Cardiac muscle cell (in vitro differentiated cells and primary cell): Measurements from ENCODE around the gene TTLL5. TPM values are rescaled to one million over a fixed set of nuclear protein-coding genes. Genes with fewer than 3 reads are reported as not detected.

Experiments used
- DNase-seq, 2 donors: peaks; one replicate each; pipeline versions ENCODE4 v3.0.0 to v3.0.0-alpha.2; 2010 to 2017; ENCODE audit warnings: low read depth in 1 of 2, low spot score in 1 of 2
- H3K27ac ChIP-seq: fragments of 200-600 bp; sonication (generic); 2 replicates; pipeline ENCODE4 v1.5.1; 2016
- H3K27me3 ChIP-seq: fragments of 200-600 bp; sonication (generic); 2 replicates; pipeline ENCODE4 v1.6.0; 2016; ENCODE audit warnings: control low read depth
- H3K36me3 ChIP-seq: fragments of 200-600 bp; sonication (generic); 2 replicates; pipeline ENCODE4 v1.5.1; 2016; ENCODE audit warnings: control low read depth
- H3K4me1 ChIP-seq: fragments of 200-600 bp; sonication (generic); 2 replicates; pipeline ENCODE4 v1.8.1; 2017; ENCODE audit warnings: low read depth, mild to moderate bottlenecking, mixed run types
- H3K4me3 ChIP-seq: fragments of 200-600 bp; sonication (generic); 2 replicates; pipeline ENCODE4 v1.5.1; 2016; ENCODE audit warnings: mild to moderate bottlenecking
- H3K9me3 ChIP-seq: fragments of 200-600 bp; sonication (generic); 2 replicates; pipeline ENCODE4 v1.5.1; 2017; ENCODE audit warnings: low read depth, mild to moderate bottlenecking, control low read depth
- CTCF ChIP-seq: IDR thresholded peaks from 2 replicates; pipeline ENCODE4 v1.5.1; 2012; ENCODE audit warnings: low read depth, mild to moderate bottlenecking, low read length
- polyA plus RNA-seq: library from polyadenylated mRNA; unstranded; fragments of >200 nt; fragmentation: Nextera tagmentation; extraction: Ambion mirVana; gene quantifications from 2 replicates; pipeline ENCODE4 v1.2.1, GENCODE V29; 2016
- total RNA-seq: library from RNA; depleted of rRNA; stranded (reverse); fragments of >200 nt; gene quantifications from 2 replicates; pipeline ENCODE4 v1.2.3, GENCODE V29; 2016

Gene TTLL5
- total and polyA plus RNA-seq, 2 experiments from 2014 or later, result 24.1 to 28.4 TPM

GRCh38 chr14:75619548-75619947 lies 41.5 kb upstream of the TTLL5 start:
- no peak for DNase-seq
- Histone ChIP-seq H3K9me3 (no peaks in the 10 kb centered on the region), H3K4me3 (no peak overlapping the region), H3K27ac (no peak overlapping the region), H3K27me3 (no peaks in the 10 kb centered on the region), H3K4me1 (no peaks in the 10 kb centered on the region), H3K36me3 (no peaks in the 10 kb centered on the region)
- no peak for TF ChIP-seq CTCF

GRCh38 chr14:75625034-75625433 lies 36.0 kb upstream of the TTLL5 start:
- TF ChIP-seq CTCF, result no peak
- Histone ChIP-seq H3K27me3 (no peaks in the 10 kb centered on the region), H3K27ac (no peak overlapping the region), H3K4me3 (no peak overlapping the region), H3K36me3 (no peaks in the 10 kb centered on the region), H3K4me1 (no peaks in the 10 kb centered on the region), H3K9me3 (no peaks in the 10 kb centered on the region)
- no peak for DNase-seq

DNA sequence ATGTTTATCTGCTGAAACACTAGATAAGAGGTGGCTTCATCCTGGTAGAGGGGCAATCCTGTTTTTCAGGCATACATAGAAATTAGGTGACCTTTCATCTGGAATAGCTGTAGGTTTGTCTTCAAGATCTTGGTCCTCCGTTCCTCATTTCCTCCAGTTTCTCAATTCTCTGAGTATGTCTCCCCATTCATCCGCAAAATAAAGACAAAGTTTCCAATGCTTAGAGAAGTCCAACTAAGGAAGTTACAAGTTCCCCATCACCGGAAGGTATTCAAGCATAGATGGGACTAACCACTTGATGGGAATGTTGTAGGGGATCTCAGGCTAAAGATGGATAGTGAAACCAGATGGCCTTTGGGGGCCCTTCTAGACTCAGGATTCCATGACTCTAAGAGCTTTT lies 34.6 kb upstream of the TTLL5 start:
- Histone ChIP-seq H3K36me3 (no peaks in the 10 kb centered on the region), H3K27me3 (no peaks in the 10 kb centered on the region), H3K27ac (no peak overlapping the region), H3K4me1 (no peaks in the 10 kb centered on the region), H3K4me3 (no peak overlapping the region), H3K9me3 (no peaks in the 10 kb centered on the region)
- DNase-seq, result no peak
- no peak for TF ChIP-seq CTCF

DNA sequence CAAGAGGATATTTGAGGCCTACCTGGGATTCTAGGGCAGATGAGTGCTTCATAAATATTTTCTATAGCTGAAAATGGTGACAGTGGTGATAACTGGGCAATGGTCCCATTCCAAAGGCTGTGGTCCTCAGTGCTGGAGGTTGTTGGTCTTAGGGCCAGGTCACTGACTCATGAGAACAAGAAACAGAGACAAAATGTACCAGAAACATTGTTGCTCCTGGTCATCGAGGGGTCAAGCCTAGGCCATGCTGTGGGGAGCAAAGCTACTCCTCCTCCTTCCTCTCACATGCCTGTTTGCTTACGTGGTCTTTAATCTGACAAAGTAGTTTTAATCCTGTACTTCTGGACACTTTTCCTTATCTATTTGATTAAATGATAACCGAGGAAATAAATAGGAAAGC lies 34.2 kb upstream of the TTLL5 start:
- H3K27ac ChIP-seq, result no peak overlapping the region
- H3K9me3 ChIP-seq, result no peaks in the 10 kb centered on the region
- TF ChIP-seq CTCF, result no peak
- H3K36me3 ChIP-seq, result no peaks in the 10 kb centered on the region
- no peaks in the 10 kb centered on the region for H3K27me3 ChIP-seq
- DNase-seq, result no peak
- no peaks in the 10 kb centered on the region for H3K4me1 ChIP-seq
- no peak overlapping the region for H3K4me3 ChIP-seq

DNA sequence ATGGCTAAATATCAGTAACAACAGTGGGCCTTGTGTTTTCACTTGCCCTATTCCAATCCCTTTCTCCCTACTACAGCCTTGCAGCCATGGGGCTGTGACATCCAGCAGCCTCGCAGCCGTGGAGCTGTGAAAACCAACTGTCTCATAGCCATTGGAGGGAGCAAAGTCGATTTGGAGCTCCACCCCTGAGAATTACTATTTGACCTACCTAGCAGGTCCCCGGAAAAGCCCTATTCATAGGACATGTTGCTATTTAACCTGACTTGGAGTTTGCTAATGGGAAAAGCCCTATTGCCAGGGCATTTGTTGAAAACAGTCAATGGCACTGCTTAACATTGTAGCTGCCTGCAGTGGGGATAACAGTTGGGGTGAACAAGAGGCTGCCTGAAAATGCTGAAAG lies 33.6 kb upstream of the TTLL5 start:
- no peak for TF ChIP-seq CTCF
- H3K4me1 ChIP-seq, result no peaks in the 10 kb centered on the region
- H3K27me3 ChIP-seq, result no peaks in the 10 kb centered on the region
- H3K9me3 ChIP-seq, result no peaks in the 10 kb centered on the region
- no peaks in the 10 kb centered on the region for H3K36me3 ChIP-seq
- no peak overlapping the region for H3K4me3 ChIP-seq
- DNase-seq, result no peak
- no peak overlapping the region for H3K27ac ChIP-seq

DNA sequence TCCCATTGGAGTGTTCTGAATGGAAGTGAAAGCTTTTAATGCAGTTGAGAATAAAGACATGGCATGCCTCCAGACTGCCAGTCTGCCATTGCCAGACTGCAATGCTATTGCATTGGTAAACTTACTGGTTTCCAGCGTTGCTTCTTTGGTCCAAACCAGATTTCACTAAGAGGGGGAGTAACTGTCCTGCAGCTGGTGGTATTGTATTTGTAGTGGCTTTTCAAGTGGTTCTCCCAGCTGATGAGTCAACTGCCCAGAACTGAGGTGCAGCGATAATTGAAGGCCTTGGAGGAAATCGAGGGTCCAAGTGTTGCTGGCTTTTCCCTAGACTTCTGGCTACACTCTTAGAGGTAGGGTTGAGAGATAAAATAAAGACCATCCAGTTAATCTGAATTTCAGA lies 32.2 kb upstream of the TTLL5 start:
- no peaks in the 10 kb centered on the region for H3K9me3 ChIP-seq
- no peak for TF ChIP-seq CTCF
- no peaks in the 10 kb centered on the region for H3K36me3 ChIP-seq
- H3K4me1 ChIP-seq, result no peaks in the 10 kb centered on the region
- no peak overlapping the region for H3K4me3 ChIP-seq
- no peak overlapping the region for H3K27ac ChIP-seq
- H3K27me3 ChIP-seq, result no peaks in the 10 kb centered on the region
- DNase-seq, result no peak
